ENCODE measurements around the gene PHPT1. TPM values are rescaled to one million over a fixed set of nuclear protein-coding genes. Genes with fewer than 3 reads are reported as not detected.
"Not testable (repeated sequence)": the region's sequence is repeated elsewhere in the genome, so short reads cannot be mapped to it uniquely, and the experiment has no call there.

PHPT1 gene
- polyA plus RNA-seq (2013, experiment 1 of 2; ENCODE audit: insufficient read length), result 131 TPM
- 113 TPM for polyA plus RNA-seq (2013, experiment 2 of 2; ENCODE audit: insufficient read length)

GRCh38 chr9:136849038-136849959 lies at the start of gene PHPT1:
TSS of gene PHPT1 (plus strand) at chr9:136849409. CDS start at chr9:136849431, 22 bp downstream.
- peak; percentile 98 for DNase-seq

GRCh38 chr9:136799854-136800657 lies 49.2 kb upstream of the PHPT1 start:
- DNase-seq, result peak; percentile 34

GRCh38 chr9:136802321-136802720 lies 46.9 kb upstream of the PHPT1 start:
- DNase-seq, result no peak

GRCh38 chr9:136803009-136803550 lies 46.1 kb upstream of the PHPT1 start:
- not testable (repeated sequence) for DNase-seq

- DNase-seq, result no peak
Observed at GRCh38 chr9:136803551-136804508, 45.4 kb upstream of the PHPT1 start.

GRCh38 chr9:136804509-136805206 lies 44.6 kb upstream of the PHPT1 start:
- no peak for DNase-seq

GRCh38 chr9:136805207-136805740 lies 43.9 kb upstream of the PHPT1 start:
- DNase-seq, result no peak

GRCh38 chr9:136806067-136806466 lies 43.1 kb upstream of the PHPT1 start:
- no peak for DNase-seq

- no peak for DNase-seq
Observed at GRCh38 chr9:136806631-136807201, 42.5 kb upstream of the PHPT1 start.

- peak; percentile 72 for DNase-seq
Observed at GRCh38 chr9:136807281-136808074, 41.7 kb upstream of the PHPT1 start, which contains the start of gene RABL6. TSS of gene RABL6 (plus strand) at chr9:136807948. CDS start at chr9:136808197, 249 bp downstream.

- no peak for DNase-seq
Observed at GRCh38 chr9:136808075-136808805, 41.0 kb upstream of the PHPT1 start.

GRCh38 chr9:136808806-136809158 lies 40.4 kb upstream of the PHPT1 start:
- peak; percentile 23 for DNase-seq

GRCh38 chr9:136814725-136815421 lies 34.3 kb upstream of the PHPT1 start:
- no peak for DNase-seq

- no peak for DNase-seq
Observed at GRCh38 chr9:136815422-136815782, 33.8 kb upstream of the PHPT1 start.

- DNase-seq, result peak; percentile 38
Observed at GRCh38 chr9:136820971-136821825, 28.0 kb upstream of the PHPT1 start.

GRCh38 chr9:136821826-136822544 lies 27.2 kb upstream of the PHPT1 start:
- no peak for DNase-seq

Data from fibroblast of skin of back (primary cell).